ENCODE data around the gene ARHGAP22.

DNA sequence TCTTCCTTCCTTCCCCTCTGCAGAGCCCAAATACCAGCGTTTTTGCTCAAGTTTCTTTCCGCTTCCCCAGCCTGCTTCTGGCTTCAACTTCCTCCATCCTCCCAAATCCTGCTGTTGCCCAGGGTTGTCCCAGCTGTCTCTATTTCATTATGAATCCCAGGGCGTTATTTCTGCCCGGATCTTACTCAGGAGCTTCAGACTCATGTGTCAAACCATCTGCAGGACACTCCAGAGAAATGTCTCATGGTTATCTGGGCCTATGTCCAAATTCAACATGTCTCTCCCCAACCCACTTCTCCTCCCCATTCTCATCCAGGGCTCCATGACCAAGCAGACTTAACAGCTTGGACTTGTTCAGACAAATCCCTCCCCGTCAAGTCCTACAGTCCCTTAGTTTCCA is 15.6 kb downstream of the ARHGAP22 start:
- no peak for TF ChIP-seq EZH2 (IDR thresholded peaks at IDR 0.05; ENCODE audit: borderline replicate concordance, low read length)
- TF ChIP-seq, protein P1, sequence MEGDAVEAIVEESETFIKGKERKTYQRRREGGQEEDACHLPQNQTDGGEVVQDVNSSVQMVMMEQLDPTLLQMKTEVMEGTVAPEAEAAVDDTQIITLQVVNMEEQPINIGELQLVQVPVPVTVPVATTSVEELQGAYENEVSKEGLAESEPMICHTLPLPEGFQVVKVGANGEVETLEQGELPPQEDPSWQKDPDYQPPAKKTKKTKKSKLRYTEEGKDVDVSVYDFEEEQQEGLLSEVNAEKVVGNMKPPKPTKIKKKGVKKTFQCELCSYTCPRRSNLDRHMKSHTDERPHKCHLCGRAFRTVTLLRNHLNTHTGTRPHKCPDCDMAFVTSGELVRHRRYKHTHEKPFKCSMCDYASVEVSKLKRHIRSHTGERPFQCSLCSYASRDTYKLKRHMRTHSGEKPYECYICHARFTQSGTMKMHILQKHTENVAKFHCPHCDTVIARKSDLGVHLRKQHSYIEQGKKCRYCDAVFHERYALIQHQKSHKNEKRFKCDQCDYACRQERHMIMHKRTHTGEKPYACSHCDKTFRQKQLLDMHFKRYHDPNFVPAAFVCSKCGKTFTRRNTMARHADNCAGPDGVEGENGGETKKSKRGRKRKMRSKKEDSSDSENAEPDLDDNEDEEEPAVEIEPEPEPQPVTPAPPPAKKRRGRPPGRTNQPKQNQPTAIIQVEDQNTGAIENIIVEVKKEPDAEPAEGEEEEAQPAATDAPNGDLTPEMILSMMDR (conservative IDR thresholded peaks at IDR 0.05 in 1 of 2, IDR thresholded peaks at IDR 0.05 in 1 of 2; ENCODE audit: extremely low read depth in 1 of 2, insufficient read depth in 1 of 2, low read depth in 1 of 2, low read length in 2 of 2), result no peak
